GM21367 (cell line): ENCODE measurements around the gene RBM26.
A peak's percentile ranks its signal among the peaks of the same experiment; 100 is the strongest.

Experiments used
- ATAC-seq: cut with Tn5 transposase; IDR thresholded peaks from one replicate; pipeline ENCODE4 v1.9.1; 2021; ENCODE audit not compliant: unreplicated experiment

The RBM26 gene

GRCh38 chr13:79423801-79424642, 18.0 kb upstream of the RBM26 start:
- peak; percentile 63 for ATAC-seq

DNA sequence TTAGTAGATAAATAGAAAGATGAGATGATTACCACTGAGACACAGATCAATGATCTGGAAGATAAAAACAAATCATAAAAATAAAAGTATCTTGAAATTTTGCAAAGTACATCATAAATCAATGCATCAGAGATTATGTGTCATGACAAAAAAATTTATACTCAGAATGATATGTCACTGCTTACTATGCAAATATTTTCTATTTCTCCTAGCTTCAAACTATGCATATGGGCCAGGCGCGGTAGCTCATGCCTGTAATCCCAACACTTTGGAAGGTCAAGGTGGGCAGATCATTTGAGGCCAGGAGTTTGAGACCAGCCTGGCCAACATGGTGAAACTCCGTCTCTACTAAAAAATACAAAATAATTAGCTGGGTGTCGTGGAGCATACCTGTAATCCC, 17.3 kb upstream of the RBM26 start:
- ATAC-seq: no peak

GRCh38 chr13:79419365-79419764, 13.3 kb upstream of the RBM26 start:
- no peak for ATAC-seq

GRCh38 chr13:79417741-79418140, 11.7 kb upstream of the RBM26 start:
- no peak for ATAC-seq

DNA sequence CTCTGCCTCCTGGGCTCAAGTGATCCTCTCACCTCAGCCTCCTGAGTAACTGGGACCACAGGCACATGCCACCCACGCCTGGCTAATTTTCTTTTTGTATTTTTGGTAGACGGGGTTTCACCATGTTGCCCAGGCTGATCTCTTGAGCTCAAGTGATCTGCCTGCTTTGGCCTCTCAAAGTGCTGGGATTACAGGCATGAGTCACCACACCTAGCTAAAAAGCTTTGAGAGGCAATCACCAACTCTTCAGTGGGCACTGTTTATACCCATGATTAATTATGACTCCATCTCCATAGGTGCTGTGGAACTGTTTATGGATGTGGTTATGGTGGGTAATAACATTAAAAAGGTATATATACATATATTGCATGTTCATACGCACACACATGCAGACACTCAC, 7.5 kb upstream of the RBM26 start:
- ATAC-seq: no peak

DNA sequence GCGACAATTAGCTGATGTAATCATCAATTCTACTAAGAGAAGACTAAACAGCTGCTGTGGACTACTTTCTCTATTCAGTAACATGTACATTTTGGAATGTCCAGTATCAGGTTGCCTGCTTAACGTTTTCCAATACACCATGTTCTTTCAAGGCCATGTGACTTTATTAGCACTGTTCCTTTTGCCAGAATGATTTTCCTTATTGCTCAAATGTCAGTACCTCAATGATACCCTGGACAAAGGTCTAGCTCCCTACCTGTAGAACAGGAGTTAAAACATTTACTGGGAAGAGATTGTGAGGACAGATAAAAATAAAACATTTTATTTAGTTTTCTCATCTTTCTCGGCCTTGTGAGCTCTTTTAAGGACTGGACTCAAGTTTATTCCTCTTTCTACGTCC, 3.8 kb upstream of the RBM26 start:
- ATAC-seq: no peak

DNA sequence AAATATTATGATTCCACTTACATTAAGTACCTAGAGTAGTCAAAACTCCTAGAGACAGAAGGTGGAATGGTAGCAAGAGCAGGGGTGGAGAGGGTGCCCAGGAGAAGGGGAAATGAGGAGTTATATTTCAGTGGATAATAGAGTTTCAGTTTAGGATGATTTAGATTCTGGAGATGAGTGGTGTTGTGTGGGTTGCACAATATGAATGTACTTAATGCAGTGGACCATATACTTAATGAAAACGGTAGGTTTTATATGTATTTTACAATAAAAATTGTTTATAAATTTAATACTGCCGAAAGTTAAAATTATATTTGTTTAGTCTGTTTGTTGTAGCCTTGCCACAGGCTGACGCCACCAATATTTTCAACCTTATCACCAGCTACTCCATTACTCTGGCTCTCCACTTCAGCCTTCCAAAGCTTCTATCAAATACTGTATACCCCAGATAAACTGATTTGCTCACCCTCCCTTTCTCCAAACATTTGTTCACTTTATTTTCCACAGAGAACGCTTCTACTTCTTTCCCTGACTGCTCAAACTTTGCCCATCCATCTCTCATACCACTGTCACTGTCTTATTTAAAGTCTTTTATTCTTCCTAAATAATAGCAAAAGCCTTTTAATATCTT, 1.4 kb upstream of the RBM26 start:
- ATAC-seq: no peak

DNA sequence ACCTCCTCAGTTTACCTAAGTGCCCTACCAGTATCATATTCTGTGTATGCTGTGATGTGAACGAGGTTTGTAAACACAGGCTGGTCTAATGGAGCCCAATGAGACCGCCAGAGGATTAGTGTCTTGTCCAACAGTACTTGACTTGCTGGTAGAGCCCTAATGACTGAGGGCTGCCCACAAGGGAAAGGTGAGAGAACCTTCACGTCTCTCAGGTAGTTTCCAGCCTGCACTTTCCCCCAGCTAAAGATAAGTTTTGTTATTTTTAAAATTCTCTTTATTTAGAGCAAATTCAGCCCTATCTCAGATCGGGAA, 498 bp upstream of the RBM26 start:
- ATAC-seq: peak; percentile 26

- peak; percentile 27 for ATAC-seq
Observed at GRCh38 chr13:79405501-79405830, 589 bp downstream of the RBM26 start.

- no peak for ATAC-seq
Observed at GRCh38 chr13:79404985-79405384, 1.1 kb downstream of the RBM26 start.

- no peak for ATAC-seq
Observed at GRCh38 chr13:79404361-79404760, 1.7 kb downstream of the RBM26 start.

- ATAC-seq: no peak
Observed at GRCh38 chr13:79403113-79403512, 2.9 kb downstream of the RBM26 start.

- ATAC-seq: no peak
Observed at GRCh38 chr13:79402679-79403078, 3.4 kb downstream of the RBM26 start.

GRCh38 chr13:79402074-79402635, 3.9 kb downstream of the RBM26 start:
- ATAC-seq: no peak

DNA sequence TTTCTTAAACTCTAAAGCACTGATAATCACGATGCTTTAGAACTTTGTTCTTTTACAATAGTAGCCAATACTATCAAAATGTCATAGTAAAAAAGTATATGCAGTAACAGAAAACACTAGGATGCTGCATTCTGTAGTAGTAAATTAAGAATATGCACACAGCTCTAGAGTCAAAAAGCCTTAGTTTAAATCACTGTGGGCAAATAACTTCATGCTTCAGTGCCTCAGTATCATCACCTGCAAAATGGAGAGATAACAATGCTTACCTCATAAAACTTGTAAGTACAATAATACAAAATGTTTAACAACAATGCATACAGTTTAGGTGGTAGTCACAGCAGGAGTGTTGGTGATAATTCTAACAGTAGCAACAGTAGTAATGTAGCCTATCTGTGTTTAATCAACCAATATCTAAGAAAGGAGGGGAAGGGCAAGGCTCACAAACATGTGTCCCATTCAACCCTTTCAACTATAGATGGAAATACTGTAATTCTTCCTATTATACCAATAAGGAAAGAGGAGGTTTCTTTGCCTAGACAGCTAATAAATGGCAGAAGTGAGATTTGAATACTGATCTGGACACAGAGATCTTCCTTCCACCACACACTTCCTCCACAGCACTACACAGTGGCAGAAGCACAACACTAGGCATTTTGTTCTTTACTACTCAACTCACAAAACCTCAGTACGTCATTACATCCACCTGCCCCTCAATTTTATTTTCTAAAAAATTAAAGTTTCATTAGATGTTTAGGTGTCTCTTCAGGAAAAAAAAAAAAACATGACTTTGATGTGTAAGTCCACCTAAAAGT, 4.6 kb downstream of the RBM26 start:
- peak; percentile 48 for ATAC-seq

DNA sequence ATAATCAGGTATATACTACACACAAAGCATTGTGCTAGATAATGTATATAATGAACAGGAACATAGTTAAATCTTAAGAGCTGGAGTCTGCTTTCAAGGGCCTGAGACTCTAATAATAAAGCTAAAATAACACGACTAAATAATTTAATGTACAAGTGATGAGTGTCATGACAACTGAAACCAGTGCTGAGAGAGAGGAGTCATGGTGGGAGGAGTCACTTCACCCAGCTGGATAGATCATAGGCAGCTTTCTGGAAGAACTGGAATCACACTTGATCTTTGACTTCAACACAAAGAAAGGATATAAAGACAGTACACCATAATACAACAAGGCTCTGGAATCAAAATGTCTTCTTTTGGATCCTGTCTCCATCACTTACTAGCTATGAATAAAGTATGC, 7.1 kb downstream of the RBM26 start:
- ATAC-seq: no peak

DNA sequence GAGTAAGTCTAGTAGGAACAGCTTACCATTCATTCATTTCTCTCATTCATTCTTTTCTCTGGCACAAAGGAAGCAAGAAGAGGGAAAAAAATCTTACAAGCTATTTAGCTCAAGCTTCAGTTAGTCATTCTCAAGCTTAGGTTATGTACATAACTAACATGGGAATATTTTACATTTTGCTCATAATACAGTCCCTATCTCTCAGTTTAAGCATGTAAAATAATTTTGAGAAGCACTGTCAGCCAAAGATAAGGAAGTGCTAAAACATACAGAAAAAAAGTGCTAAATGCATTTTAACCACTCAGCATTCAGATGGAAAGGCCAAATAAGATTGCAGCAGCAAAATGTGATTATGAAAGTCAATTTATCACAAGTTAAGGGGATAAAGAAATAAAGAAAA, 7.9 kb downstream of the RBM26 start:
- ATAC-seq: no peak

DNA sequence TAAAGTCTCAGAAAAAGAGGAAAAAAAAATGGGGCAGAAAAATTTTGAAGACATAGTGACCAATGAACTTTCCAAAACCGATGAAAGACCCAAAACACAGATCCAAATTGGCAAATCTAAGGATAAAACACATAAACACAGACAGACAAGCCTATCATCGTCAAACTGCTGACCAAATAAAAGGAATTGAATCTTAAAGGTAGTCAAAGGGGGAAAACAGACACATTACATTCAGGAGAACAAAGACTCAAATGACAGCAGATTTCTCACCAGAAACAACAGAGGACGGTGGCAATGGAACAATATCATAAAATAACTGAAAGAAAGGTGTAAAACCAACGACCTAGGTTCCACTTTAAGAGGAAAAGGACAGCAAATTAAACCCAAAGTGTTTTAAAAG, 10.2 kb downstream of the RBM26 start:
- ATAC-seq: no peak

DNA sequence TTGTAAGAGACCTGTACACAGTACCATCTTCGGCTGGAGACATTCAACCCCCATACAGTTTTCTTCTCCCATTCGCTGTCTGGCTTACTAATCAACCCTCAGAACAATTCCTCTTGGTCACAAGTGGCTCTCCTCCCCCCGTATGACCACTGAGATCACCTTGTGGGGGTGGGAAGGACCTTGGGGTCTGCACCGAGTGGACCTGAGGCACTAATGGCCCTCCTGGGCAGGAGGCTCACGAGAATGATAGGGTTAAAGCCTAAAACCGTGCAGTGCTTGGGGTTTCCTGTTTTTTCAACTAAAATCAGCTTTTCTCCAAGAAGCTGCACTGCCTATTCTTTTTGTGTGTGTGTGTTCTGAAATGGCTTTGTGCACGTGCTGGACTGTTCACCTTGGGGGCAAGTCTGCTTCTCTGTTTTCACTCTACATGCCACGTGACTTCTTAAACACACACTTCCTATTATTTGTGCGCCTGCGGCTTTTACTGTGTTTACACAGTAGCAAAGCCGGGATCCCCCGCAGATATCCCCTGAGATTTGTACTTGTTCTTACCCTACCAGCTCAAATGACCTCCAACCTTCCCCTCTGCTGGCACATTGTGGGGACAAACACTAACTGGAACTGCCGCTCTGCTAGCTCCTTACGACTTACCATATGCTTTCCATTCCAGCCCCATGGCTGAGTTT, 12.3 kb downstream of the RBM26 start:
- peak; percentile 77 for ATAC-seq

DNA sequence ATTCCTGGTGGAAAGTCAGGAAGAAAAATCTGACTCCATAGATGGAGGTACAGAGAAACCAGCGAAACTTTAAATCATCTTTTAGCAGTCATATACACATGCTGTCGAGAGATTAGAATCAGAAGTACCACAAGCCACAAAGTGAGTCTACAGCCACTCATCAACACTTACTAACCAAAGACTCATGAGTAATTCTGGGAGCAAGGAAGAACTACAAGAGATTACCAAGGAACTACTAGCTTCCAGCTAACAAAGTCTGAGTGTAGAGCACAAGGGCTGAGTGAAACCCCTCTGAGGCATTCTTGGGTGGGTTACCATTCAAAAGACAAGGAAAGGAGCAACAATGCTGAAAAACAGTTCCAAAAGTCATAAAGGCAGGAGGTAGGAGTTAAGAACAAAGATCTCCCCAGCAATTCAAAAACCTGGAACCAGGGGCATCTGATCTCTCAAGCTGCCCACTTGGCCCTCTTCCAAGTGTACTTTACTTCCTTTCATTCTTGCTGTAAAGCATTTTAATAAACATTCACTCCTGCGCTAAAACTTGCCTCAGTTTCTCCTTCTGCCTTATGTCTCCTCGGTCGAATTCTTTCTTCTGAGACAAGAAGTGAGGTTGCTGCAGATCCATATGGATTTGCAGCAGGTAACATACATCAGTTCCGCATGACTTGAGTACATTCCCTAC, 13.0 kb downstream of the RBM26 start:
- peak; percentile 37 for ATAC-seq

DNA sequence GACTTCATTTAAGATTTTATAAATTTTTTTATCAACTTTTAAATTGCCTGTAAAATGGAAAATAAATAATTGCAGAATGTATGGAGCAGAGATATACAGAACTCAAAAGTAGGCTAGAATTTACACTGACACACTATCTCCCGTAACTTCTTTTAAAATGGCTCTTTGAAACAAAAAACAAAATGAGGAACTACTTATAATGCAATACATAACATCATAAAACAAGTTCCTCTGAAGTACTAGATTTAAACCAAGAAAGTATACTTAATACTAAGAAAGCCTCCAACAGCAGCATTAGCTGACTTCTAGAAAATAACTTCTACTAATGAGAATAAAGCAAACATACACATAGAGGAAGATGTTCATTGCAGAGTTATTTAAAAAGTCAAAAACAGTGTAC, 17.0 kb downstream of the RBM26 start:
- ATAC-seq: no peak
